ENCODE results near the gene NECTIN1. TPM values are rescaled to one million over a fixed set of nuclear protein-coding genes. Genes with fewer than 3 reads are reported as not detected.

Gene NECTIN1
- total RNA-seq, 1 donor from 2014 or later = 85.3 TPM

DNA sequence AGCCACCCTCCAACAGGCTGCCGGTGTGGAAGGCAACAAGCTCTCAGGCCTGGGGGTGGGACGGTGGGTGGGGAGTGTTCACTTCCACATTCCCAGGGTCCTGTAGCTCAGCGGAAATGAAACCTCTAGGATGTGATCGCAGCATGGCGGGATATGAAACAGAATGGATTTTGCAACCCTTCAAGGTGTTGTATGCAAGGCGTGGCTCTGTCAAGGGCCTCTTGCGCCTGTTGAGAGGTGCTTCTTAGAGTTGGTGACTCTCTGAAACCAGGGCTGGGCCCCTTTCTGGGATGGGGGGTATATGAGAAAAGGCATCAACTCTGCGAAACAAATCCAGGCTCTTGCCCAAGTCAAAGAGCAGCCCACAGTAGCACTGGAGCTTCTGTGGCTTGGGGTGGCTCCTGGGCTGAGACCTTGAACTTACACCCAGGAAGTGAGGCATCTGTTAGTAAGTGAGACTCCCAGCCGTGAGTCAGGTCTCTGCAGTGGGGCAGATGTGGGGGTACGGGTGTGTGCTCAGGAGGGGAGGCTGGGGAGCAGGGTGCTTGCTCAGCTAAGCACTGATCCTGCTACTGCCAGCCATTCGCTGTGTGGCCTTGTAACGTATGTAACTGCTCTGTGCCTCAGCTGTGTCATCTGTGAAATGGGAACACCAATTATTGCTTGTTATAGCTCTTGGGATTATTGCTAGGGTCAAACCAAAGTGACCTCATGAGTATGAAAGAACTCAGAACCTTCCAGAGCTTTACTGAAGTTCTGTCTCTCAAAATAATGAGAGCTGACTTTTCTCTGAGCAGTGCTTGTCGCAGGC is 28.3 kb downstream of the NECTIN1 start:
- FAIRE-seq (peak; percentile 58), DNase-seq (ENCODE audit: low read depth) (peak; percentile 91)
- H3K27me3 ChIP-seq (ENCODE audit: control insufficient read depth, insufficient read depth, low read length) = no peaks in the 10 kb centered on the region
- TF ChIP-seq, protein P1, sequence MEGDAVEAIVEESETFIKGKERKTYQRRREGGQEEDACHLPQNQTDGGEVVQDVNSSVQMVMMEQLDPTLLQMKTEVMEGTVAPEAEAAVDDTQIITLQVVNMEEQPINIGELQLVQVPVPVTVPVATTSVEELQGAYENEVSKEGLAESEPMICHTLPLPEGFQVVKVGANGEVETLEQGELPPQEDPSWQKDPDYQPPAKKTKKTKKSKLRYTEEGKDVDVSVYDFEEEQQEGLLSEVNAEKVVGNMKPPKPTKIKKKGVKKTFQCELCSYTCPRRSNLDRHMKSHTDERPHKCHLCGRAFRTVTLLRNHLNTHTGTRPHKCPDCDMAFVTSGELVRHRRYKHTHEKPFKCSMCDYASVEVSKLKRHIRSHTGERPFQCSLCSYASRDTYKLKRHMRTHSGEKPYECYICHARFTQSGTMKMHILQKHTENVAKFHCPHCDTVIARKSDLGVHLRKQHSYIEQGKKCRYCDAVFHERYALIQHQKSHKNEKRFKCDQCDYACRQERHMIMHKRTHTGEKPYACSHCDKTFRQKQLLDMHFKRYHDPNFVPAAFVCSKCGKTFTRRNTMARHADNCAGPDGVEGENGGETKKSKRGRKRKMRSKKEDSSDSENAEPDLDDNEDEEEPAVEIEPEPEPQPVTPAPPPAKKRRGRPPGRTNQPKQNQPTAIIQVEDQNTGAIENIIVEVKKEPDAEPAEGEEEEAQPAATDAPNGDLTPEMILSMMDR (IDR thresholded peaks at IDR 0.05; ENCODE audit: insufficient read depth, low read length, severe bottlenecking) = no peak
- H3K4me3 ChIP-seq (ENCODE audit: low read depth, low read length) = no peak overlapping the region
- peaks cover 21% of the 10 kb centered on the region for H3K36me3 ChIP-seq (ENCODE audit: control insufficient read depth, insufficient read depth, low read length)

DNA sequence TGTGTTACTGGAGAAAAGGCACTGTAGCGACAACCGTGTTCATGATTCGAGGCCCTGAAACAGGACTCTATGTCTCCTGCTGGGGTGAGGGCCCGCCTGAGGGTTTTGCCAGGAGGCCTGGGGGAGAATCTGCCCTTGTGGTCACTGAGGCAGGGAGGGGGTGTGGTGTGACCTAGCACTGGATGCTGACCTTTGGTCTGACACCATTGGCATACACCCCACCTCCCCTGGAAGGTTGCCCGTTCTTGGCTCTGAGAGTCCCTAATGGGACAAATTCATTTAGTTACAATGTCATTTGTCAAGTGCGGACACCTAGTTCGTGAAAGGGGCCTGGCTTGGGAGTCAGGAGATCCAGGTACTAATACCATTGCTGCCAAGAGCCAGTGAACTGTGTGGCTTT is 29.0 kb downstream of the NECTIN1 start:
- TF ChIP-seq, protein P1 (IDR thresholded peaks at IDR 0.05; ENCODE audit: insufficient read depth, low read length, severe bottlenecking) = no peak
- no peaks in the 10 kb centered on the region for H3K27me3 ChIP-seq (ENCODE audit: control insufficient read depth, insufficient read depth, low read length)
- H3K36me3 ChIP-seq (ENCODE audit: control insufficient read depth, insufficient read depth, low read length) = peaks cover 17% of the 10 kb centered on the region
- no peak for DNase-seq (ENCODE audit: low read depth)
- no peak for FAIRE-seq
- no peak overlapping the region for H3K4me3 ChIP-seq (ENCODE audit: low read depth, low read length)

DNA sequence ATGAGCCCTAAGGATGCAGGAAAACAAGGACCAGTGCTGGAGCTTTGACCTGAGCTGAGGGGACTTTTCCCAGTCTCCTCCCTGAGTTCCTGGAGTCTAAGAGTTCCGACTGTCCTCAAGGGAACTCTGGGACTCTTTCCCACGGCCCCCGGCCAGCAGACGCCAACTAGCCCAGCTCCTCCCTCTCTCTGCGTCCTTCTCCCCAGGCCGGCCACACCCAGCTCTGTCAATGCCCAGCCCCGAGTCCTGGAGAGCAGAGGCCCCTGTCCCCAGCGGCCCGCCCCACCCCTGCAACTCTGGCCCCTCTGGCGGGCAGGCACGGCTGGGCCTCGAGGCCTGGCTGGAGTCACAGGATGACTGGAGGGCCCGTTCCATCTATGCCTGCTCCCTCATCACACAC is 29.8 kb downstream of the NECTIN1 start:
- no peak overlapping the region for H3K4me3 ChIP-seq (ENCODE audit: low read depth, low read length)
- DNase-seq (ENCODE audit: low read depth) = peak; percentile 55
- peaks cover 13% of the 10 kb centered on the region for H3K36me3 ChIP-seq (ENCODE audit: control insufficient read depth, insufficient read depth, low read length)
- no peaks in the 10 kb centered on the region for H3K27me3 ChIP-seq (ENCODE audit: control insufficient read depth, insufficient read depth, low read length)
- FAIRE-seq = no peak
- TF ChIP-seq, protein P1 (IDR thresholded peaks at IDR 0.05; ENCODE audit: insufficient read depth, low read length, severe bottlenecking) = no peak

DNA sequence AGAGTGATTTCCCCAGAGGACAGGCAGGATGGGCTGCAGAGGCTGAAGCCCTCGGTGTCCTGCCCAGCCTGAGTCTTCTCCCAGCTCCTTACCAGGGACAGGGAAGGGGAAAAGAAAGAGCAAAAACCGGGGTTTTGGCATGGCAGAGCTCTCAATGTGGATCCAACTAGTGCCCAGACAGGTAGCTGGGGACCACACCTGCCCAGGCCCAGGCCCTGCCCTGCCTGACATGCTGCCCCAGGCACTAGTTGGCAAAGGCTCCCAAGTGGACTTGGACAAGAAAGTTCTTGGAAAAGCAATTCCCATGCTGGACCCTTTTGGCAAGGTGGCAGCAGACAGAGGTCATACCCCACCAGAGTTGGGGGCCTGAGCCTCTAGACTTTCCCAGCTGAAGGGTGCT is 31.1 kb downstream of the NECTIN1 start:
- Histone ChIP-seq H3K36me3 (ENCODE audit: control insufficient read depth, insufficient read depth, low read length) (peaks cover 11% of the 10 kb centered on the region), H3K4me3 (ENCODE audit: low read depth, low read length) (no peak overlapping the region), H3K27me3 (ENCODE audit: control insufficient read depth, insufficient read depth, low read length) (no peaks in the 10 kb centered on the region)
- TF ChIP-seq, protein P1 (IDR thresholded peaks at IDR 0.05; ENCODE audit: insufficient read depth, low read length, severe bottlenecking) = no peak
- no peak for FAIRE-seq
- DNase-seq (ENCODE audit: low read depth) = peak; percentile 34

DNA sequence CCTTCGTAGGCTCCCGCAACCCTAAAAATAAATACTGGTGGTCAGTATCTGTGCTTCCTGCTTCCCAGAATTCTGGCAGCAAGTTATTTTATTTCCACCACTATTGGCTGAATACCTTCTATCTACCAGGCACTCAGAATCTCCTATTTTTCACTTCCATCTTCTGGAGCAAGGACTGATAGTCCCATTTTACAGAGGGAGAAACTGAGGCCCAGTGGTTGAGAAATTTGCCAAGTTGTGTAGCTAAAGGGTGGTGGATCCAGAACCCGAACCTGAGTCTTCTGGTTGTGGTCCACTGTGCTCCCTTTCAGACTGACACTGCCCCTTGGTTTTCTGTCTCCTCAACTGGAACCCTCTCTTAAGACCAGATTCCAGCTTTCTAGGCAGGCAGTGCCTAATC is 31.6 kb downstream of the NECTIN1 start:
- FAIRE-seq (peak; percentile 28), DNase-seq (ENCODE audit: low read depth) (no peak)
- Histone ChIP-seq H3K36me3 (ENCODE audit: control insufficient read depth, insufficient read depth, low read length) (peaks cover 11% of the 10 kb centered on the region), H3K27me3 (ENCODE audit: control insufficient read depth, insufficient read depth, low read length) (no peaks in the 10 kb centered on the region), H3K4me3 (ENCODE audit: low read depth, low read length) (no peak overlapping the region)
- TF ChIP-seq, protein P1 (IDR thresholded peaks at IDR 0.05; ENCODE audit: insufficient read depth, low read length, severe bottlenecking) = no peak
